Hematopoietic multipotent progenitor cell treated with erythropoietin and hydrocortisone succinate and interleukin-3 and kit ligand, for 8 days (in vitro differentiated cells): ENCODE measurements around the gene OR13J1.
"Not testable (repeated sequence)": the region's sequence is repeated elsewhere in the genome, so short reads cannot be mapped to it uniquely, and the experiment has no call there.

Experiments
- DNase-seq: peaks from one replicate; pipeline ENCODE4 v3.0.0-alpha.2; 2015

OR13J1 gene

GRCh38 chr9:35904338-35904737 is 34.1 kb upstream of the OR13J1 start:
- DNase-seq = no peak

DNA sequence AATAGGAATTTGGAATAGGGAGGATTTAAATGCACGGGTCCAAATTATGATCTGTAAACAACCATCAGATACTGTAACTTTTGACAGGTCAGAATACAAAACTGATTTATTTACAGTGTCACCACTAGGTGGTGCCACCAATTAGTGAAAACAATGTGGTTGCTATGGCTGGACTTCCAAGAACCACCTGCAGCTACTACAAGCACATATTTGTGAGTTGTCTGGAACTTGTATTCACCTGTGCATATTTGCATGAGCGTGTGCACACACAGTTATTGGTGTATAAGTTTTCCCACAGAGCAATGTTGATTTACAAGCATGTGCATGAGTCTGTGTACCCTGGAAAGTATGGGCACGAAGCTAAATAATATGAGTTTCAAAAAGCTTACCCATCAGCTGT is 32.8 kb upstream of the OR13J1 start:
- DNase-seq = peak; percentile 65

GRCh38 chr9:35899021-35899420 is 28.8 kb upstream of the OR13J1 start:
- DNase-seq = no peak

DNA sequence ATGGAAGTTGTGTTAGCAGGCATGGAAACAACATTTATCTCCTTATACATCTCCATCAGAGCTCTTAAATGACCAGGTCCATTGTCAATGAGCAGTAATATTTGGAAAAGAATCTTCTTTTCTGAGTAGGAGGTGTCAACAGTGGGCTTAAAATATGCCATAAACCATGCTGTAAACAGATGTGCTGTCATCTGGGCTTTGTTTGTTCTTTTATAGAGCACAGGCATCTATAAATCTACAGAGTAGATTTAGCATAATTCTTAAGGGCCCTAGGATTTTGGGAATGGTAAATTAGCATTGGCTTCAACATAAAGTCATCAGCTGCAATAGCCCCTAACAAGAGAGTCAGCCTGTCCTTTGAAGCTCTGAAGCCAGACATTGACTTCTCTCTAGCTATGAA is 28.1 kb upstream of the OR13J1 start:
- DNase-seq = no peak

- DNase-seq = not testable (repeated sequence)
These were observed 27.3 kb upstream of the OR13J1 start for GRCh38 chr9:35897376-35898099.

DNA sequence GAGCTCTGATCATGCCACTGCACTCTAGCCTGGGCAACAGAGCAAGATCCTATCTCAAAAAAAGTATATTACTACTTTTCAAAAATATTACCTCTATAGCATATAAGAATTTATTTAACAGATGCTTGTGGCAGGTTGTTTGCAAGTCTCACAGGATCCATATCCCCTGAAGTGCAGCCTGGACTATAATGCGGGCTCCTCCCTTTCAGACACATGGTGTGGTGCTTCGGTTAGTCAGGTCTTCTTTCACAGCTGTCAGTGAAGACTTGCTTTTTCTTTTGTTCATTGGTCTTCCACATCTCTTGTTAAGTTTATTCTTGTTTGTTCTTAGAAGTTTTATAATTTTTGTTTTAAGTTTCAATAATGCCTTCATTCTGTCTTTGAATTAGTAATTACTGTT is 26.4 kb upstream of the OR13J1 start:
- DNase-seq = no peak

GRCh38 chr9:35892051-35892450 is 21.9 kb upstream of the OR13J1 start:
- DNase-seq = no peak

DNA sequence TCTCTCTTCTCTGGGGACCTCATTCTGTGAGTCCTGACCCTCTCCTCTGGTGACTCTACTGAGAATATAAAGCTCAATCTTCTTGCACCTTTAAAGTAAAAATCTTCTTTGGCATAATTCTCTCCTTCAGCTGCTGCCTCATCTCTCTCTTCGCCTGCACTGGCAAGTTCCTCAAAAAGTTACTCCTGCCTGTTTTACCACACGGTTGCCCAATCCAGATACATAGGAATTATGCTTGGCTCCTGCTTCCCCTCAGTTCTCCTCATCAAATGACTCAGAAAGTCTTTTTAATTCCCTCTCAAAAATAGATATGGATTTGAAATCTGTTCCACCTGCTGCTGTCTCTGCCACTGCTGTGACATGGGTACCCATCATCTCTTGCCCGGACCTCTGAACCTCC is 21.4 kb upstream of the OR13J1 start:
- DNase-seq = no peak

GRCh38 chr9:35884908-35885307 is 14.7 kb upstream of the OR13J1 start:
- not testable (repeated sequence) for DNase-seq

DNA sequence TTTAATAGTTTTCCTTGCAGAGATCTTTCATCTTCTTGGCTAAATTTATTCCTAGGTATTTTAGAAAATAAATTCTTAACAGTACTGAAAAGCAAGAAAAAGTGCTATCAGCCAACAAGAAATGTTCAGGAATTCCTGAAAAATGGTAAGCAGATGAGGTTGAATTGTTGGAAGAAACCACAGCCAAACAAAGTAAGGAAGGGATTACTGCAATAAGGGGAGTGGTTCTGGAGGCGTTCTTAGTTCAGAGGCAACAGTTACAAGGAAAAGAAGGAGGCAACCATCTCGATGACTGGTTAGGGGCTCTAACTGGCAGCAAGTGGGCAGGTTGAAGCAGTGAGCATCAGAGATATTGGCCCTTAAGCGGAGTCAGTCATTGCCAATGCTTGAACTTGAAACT is 12.8 kb upstream of the OR13J1 start:
- DNase-seq = no peak

DNA sequence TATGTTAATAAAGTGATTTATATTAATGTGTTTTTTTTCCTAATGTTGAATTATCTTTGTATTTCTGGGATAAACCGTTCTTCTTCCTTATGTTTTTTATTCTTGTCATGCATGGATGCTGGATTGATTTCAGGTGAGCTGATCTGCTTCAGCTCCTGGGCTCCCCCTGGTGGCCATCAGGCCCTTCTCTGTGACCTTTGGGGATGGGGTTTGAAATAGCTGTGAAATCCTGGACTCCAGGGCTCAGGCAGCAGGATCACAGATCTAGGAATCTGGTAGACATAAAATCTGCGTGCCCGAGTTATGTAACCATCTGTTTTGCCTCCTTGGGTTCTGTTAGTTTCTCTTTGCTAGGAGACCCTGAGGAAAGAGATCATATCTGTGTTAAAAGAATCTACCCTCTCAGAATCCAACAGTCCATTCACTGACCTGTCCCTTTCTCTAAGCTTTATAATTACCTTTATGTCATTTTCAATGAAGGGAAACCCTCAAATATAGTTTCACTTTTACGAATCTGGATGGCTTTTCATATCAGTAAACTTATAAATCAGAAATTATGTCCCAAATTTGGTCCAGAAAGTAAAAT is 12.2 kb upstream of the OR13J1 start:
- peak; percentile 66 for DNase-seq

- DNase-seq = no peak
These were observed 2.3 kb upstream of the OR13J1 start for GRCh38 chr9:35872505-35872904.

- DNase-seq = no peak
These were observed 1.3 kb upstream of the OR13J1 start for GRCh38 chr9:35871545-35871944.

- no peak for DNase-seq
These were observed 482 bp downstream of the OR13J1 start for GRCh38 chr9:35869621-35870216.

- DNase-seq = no peak
These were observed 1.3 kb downstream of the OR13J1 start for GRCh38 chr9:35868933-35869332.

DNA sequence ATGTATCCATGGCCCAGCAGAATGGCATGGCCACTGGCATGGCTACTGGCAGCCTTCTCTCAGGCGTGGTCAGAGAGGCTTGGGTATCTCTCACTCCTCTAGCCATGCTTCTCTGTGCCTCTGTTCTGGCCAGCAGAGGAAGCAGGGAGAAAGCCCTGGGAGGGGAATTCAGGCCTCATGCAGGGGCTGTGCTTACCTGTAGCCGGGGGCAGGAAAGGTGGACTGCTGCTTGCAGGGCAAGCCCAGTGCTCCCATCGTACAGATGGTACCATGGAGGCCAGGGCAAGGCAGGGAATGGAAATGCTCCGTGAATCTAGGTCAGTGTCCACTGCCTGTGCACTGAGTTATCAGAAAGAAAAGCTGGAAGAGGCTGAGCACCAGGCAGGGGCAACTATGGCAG is 2.7 kb downstream of the OR13J1 start:
- no peak for DNase-seq

GRCh38 chr9:35864695-35865255 is 5.4 kb downstream of the OR13J1 start:
- no peak for DNase-seq

- DNase-seq = no peak
These were observed 6.6 kb downstream of the OR13J1 start for GRCh38 chr9:35863583-35863982.

DNA sequence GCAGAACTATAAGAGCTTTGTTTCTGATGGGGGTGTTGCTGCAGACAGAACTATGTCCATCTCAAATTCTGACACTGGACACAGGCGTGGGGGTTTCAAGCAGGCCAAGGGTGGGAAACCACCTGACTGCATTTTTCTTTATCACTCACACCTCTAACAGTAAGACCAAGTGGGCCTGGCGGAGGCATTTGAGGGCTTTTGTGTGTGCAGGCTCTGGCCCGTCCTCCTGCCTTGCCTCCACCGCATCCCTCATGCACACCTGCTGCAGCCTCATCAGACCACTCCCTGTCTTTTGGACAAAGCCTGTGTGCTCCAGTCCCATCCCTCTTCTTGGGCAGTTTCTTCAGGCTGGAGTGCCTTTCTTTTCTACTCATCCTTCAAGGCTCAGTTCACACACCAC is 7.9 kb downstream of the OR13J1 start:
- no peak for DNase-seq

GRCh38 chr9:35861161-35861897 is 8.9 kb downstream of the OR13J1 start:
- DNase-seq = no peak

GRCh38 chr9:35859990-35860339 is 10.2 kb downstream of the OR13J1 start:
- no peak for DNase-seq

DNA sequence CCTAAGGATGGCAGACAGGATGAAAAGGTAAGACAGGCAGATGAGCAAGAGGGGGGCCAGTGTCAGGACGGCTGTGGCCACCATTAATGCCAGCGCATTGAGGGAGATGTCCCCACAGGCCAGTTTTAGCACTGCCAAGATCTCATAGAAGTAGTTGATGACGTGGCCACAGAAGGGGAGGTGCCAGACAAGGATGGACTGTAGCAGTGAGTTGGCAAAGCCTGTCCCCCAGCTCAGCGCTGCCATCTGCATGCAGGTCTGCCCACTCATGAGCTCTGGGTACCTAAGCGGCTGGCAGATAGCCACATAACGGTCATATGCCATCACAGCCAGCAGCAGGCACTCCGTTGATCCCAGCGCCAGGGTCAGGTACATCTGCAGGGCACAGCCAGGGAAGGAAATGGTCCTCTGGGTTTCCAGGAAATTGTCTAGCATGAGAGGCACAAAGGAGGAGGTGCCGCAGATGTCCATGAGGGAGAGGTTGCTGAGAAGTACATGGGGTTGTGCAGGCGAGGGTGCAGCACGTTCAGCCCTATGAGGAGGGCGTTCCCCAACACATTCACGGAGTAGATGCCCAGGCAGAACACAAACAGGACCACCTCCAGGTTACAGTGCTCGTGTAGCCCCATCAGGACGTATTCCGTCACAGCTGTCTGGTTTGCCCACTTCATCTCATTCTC is 10.8 kb downstream of the OR13J1 start:
- peak; percentile 53 for DNase-seq

DNA sequence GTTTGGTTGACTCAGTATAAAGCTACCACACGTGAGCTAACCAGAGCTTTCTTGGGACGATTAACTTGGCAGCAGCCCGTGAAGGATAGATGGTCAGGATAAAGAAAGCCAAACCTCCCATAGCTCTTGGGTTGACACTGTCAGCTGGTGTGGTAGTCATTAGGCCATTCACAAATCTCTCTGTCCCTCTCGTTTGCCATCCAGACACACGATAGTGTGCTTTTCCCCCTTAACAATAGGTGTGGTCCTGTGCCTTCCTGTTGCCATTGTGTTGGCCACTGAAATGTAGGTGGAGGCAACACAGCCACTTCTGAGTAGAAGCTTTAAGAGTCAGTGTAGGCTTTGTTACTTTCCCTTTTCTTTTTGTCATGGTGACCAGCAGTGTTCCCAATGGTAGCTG is 11.7 kb downstream of the OR13J1 start:
- DNase-seq = no peak
